ENCODE results near the gene GORASP1. TPM values are rescaled to one million over a fixed set of nuclear protein-coding genes. Genes with fewer than 3 reads are reported as not detected.

The GORASP1 gene
- total and polyA plus RNA-seq, 12 donors = 24.3 to 66.2 (median 46.6) TPM

DNA sequence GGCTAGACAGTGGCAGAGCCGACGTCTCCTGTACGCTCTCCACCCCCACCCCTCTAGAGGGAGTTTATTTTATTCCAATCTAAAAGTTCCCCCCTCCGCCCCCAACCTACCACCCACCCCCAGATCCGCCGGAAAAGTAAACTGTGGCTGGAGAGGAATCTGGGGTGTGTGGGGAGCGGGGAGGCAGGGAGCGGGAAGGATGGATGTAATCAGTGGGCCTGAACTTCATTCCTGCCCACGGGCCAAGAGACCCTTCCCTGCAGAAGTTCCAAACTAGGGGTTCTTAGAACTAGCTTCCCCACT lies 46.5 kb upstream of the GORASP1 start:
- H3K27me3 ChIP-seq = no peaks in the 10 kb centered on the region
- H3K27ac ChIP-seq = peak overlapping the region in 4 of 5 donors; percentile 50 to 100 (median 98)
- TF ChIP-seq, protein P1, sequence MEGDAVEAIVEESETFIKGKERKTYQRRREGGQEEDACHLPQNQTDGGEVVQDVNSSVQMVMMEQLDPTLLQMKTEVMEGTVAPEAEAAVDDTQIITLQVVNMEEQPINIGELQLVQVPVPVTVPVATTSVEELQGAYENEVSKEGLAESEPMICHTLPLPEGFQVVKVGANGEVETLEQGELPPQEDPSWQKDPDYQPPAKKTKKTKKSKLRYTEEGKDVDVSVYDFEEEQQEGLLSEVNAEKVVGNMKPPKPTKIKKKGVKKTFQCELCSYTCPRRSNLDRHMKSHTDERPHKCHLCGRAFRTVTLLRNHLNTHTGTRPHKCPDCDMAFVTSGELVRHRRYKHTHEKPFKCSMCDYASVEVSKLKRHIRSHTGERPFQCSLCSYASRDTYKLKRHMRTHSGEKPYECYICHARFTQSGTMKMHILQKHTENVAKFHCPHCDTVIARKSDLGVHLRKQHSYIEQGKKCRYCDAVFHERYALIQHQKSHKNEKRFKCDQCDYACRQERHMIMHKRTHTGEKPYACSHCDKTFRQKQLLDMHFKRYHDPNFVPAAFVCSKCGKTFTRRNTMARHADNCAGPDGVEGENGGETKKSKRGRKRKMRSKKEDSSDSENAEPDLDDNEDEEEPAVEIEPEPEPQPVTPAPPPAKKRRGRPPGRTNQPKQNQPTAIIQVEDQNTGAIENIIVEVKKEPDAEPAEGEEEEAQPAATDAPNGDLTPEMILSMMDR (IDR thresholded peaks at IDR 0.05) = no peak
- TF ChIP-seq POLR2A (IDR thresholded peaks at IDR 0.05) = no peak
- H3K36me3 ChIP-seq (replicated peaks in 1 of 2) = no peaks in the 10 kb centered on the region
- no peak for DNase-seq
- H3K4me1 ChIP-seq (replicated peaks in 1 of 2) = peaks cover 32 to 37% of the 10 kb centered on the region in 2 donors
- H3K9me3 ChIP-seq (replicated peaks in 1 of 3) = no peaks in the 10 kb centered on the region
- intact Hi-C loops (cut with DNase I) = no loop called here
- peak overlapping the region in 2 of 4 donors; percentile 13 to 85 for H3K4me3 ChIP-seq
- 43 to 61% (median 45%) methylated on average over 6 to 9 of the region's 9 CpGs for WGBS, 4 donors

DNA sequence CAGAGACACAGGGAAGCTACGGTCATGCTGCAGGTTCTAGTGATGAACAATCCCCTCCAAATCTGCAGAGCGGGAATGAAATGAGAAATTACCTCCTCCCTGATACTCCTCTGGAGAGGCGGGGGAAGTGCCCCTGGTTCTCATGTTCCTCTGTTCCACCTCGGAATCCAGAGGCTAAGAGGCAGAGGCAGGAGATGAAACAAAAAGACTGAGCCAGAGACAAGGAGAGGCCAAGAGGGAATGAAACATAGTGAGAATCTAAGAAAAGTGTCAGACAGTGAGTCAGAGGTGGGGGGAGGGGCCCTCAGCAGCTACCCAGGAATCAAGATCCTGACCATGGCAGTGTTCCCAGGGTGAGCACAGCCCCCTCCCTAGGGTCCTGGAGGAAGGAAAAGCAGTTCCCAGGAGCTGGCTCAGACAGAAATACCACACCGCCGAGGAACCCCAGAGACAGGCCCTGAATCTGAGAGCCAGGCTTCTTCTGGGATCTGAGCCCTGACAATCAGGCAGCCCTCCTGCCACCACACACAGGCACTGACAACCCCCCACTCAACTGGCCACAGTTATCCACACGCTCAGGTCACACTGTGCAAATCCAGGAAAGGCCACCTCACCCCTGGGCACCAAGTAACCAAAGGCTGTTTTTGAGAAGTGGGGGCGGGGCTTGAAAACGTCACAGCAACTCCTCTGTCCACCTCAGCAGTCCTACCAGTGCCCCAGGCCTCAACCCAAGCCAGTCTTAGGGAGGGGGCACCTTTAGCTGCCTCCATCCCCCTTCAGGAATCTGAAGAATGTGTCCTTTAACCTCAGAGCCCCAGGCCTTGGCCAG lies 43.6 kb upstream of the GORASP1 start:
- H3K4me3 ChIP-seq = peak overlapping the region in 3 of 4 donors; percentile 8 to 85 (median 52)
- no peaks in the 10 kb centered on the region for H3K9me3 ChIP-seq (replicated peaks in 1 of 3)
- peaks cover 60 to 65% of the 10 kb centered on the region in 2 donors for H3K4me1 ChIP-seq (replicated peaks in 1 of 2)
- no peaks in the 10 kb centered on the region for H3K27me3 ChIP-seq
- 6 to 11% (median 9%) methylated on average over 7 to 9 of the region's 9 CpGs for WGBS, 4 donors
- intact Hi-C loops (cut with DNase I) = no loop called here
- H3K27ac ChIP-seq = peak overlapping the region; percentile 90 to 100 (median 99)
- DNase-seq = peak; percentile 90 to 97 (median 97)
- TF ChIP-seq POLR2A (IDR thresholded peaks at IDR 0.05) = peak in 1 of 2 donors; percentile 77
- TF ChIP-seq, protein P1 (IDR thresholded peaks at IDR 0.05) = peak in 1 of 6 experiments; percentile 1
- H3K36me3 ChIP-seq (replicated peaks in 1 of 2) = peaks cover 0 to 5% of the 10 kb centered on the region in 2 donors

DNA sequence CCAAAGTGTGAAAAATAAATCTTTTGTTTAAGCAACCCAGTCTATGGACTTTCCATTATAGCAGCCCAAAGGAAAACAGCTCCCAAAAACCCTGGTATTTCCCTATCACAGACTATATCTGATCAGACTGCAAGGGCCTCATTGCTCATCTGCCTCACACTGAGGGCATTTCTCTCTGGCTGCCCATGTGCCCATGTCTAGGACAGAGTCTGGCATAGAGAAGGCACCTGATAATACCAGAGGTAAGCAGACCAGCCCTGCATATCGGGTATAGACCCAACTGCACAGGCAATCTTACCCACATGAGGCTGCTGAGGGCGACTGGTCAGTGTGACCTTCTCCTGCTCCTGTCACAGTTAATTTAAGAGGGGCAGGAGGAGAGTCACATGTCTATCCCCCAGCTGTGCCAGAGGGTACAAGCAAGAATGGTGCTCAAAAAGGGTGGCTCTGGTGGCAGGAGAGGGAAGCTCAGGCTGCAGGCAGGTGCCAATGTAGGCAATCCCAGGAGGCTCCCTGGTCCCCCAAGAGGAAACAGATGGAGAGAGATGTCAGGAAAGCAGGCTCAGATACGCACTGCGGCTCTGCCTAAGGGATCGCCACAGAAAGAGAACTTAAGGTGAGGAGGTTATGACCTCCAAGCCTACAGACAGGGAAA lies 42.8 kb upstream of the GORASP1 start:
- H3K36me3 ChIP-seq (replicated peaks in 1 of 2) = peaks cover 0 to 12% of the 10 kb centered on the region in 2 donors
- intact Hi-C loops (cut with DNase I) = no loop called here
- H3K27ac ChIP-seq = peak overlapping the region; percentile 90 to 100 (median 99)
- peak in 5 of 7 donors; percentile 47 to 72 (median 54) for DNase-seq
- no peaks in the 10 kb centered on the region for H3K27me3 ChIP-seq
- H3K4me1 ChIP-seq (replicated peaks in 1 of 2) = peaks cover 60 to 70% of the 10 kb centered on the region in 2 donors
- H3K9me3 ChIP-seq (replicated peaks in 1 of 3) = no peaks in the 10 kb centered on the region
- 11 to 20% (median 15%) methylated on average over 4 to 5 of the region's 5 CpGs for WGBS, 4 donors
- no peak for TF ChIP-seq POLR2A (IDR thresholded peaks at IDR 0.05)
- TF ChIP-seq, protein P1 (IDR thresholded peaks at IDR 0.05) = peak in 4 of 6 experiments; percentile 16 to 45 (median 40)
- H3K4me3 ChIP-seq = peak overlapping the region in 1 of 4 donors; percentile 85

DNA sequence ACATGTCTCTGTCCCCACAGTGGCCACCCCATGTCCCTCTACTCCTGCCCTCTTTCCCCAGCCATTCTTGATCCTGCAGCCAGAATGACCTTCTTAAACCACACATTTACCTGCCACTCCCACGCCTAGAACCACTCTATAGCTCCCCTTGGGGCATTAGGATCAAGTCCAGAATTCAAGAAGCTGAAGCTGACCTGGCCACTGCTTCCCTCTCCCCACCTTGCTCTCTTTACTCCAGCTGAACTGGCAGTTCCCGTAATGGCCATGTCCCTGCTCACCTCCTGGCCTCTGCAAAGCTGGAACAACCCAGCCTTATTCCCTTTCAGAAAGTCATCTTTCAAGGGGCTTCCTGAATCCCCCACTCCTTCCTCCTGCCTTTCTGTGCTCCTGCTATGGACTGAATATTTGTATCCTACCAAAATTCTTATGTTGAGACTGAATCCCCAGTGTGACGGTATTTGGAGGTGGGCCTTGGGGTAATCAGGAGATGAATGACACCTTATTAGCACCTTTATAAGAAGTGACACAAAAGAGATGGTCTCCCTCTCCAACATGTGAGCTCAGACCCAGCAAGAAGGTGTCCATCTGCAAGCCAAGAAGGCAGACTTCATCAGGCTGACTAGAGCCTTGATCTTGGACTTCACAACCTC lies 42.2 kb upstream of the GORASP1 start:
- TF ChIP-seq POLR2A (IDR thresholded peaks at IDR 0.05) = no peak
- TF ChIP-seq, protein P1 (IDR thresholded peaks at IDR 0.05) = no peak
- intact Hi-C loops (cut with DNase I) = loop anchor here in 1 of 2 donors (5.0 kb wide), 1 partner anchor 33 kb away; no protein-coding TSS in a partner anchor
- H3K9me3 ChIP-seq (replicated peaks in 1 of 3) = no peaks in the 10 kb centered on the region
- no peaks in the 10 kb centered on the region for H3K27me3 ChIP-seq
- peaks cover 0 to 19% of the 10 kb centered on the region in 2 donors for H3K36me3 ChIP-seq (replicated peaks in 1 of 2)
- peak in 1 of 7 donors; percentile 49 for DNase-seq
- H3K4me1 ChIP-seq (replicated peaks in 1 of 2) = peaks cover 60 to 70% of the 10 kb centered on the region in 2 donors
- H3K4me3 ChIP-seq = no peak overlapping the region
- peak overlapping the region; percentile 90 to 100 (median 99) for H3K27ac ChIP-seq
- 73 to 86% (median 81%) methylated on average over 3 of the region's 3 CpGs for WGBS, 4 donors

Data from adrenal gland (tissue), 12 donors.